IMR-90 (cell line): ENCODE data around the gene OAF.

Experiments used
- BHLHE40 ChIP-seq: fragments of 150-350 bp; IDR thresholded peaks from 2 replicates; pipeline ENCODE4 v1.6.1; 2016; ENCODE audit warnings: mild to moderate bottlenecking, low read depth, low read length
- SMC3 ChIP-seq: fragments of 150-350 bp; IDR thresholded peaks from 2 replicates; pipeline ENCODE4 v1.6.1; 2016; ENCODE audit warnings: low read depth, mild to moderate bottlenecking, antibody characterized with exemption, low read length, moderate library complexity
- TF ChIP-seq, protein P1 (sequence below): conservative IDR thresholded peaks from 2 replicates; pipeline ENCODE4 v1.5.1; 2012; ENCODE audit warnings: mild to moderate bottlenecking, low read depth, low read length, improper control_type of control experiment

DNA sequence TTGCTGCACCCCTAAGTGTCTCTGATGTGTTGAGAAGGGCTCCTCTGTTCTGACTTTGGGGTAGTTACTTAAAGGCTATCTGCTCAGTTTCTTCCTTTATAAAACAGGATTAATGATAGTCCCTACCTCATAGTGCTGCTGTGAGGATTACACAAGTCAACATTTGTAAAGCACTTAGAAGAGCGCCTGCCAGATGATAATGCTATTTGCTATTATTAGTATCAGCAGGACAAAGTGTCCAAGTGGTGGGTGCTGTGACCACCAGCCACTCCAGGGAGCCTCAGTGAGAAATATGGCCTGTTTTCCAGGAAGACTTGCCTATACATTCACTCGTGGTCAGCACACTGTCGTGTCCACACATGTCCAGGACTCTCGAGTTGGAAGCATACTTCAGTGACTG is 45.3 kb downstream of the OAF start:
- no peak for TF ChIP-seq SMC3
- TF ChIP-seq, protein P1, sequence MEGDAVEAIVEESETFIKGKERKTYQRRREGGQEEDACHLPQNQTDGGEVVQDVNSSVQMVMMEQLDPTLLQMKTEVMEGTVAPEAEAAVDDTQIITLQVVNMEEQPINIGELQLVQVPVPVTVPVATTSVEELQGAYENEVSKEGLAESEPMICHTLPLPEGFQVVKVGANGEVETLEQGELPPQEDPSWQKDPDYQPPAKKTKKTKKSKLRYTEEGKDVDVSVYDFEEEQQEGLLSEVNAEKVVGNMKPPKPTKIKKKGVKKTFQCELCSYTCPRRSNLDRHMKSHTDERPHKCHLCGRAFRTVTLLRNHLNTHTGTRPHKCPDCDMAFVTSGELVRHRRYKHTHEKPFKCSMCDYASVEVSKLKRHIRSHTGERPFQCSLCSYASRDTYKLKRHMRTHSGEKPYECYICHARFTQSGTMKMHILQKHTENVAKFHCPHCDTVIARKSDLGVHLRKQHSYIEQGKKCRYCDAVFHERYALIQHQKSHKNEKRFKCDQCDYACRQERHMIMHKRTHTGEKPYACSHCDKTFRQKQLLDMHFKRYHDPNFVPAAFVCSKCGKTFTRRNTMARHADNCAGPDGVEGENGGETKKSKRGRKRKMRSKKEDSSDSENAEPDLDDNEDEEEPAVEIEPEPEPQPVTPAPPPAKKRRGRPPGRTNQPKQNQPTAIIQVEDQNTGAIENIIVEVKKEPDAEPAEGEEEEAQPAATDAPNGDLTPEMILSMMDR = no peak
- TF ChIP-seq BHLHE40 = no peak
